Calu3 (cell line): Measurements from ENCODE around the gene TRABD2B. TPM values are rescaled to one million over a fixed set of nuclear protein-coding genes. Genes with fewer than 3 reads are reported as not detected.

Experiments used
- BruUV-seq: library from RNA; stranded (reverse); fragments of 400-500 nt; replicated peaks from 2 replicates; lab custom pipeline; 2021; lab: Mats Ljungman, UMichigan
- CTCF ChIA-PET: fragments of 300-600 bp; sonication (Branson Sonifier 250); formaldehyde crosslinking; loops from one replicate; lab custom pipeline; 2022; ENCODE audit warnings: antibody characterized with exemption; lab: Charles Lee
- DNase-seq: peaks from one replicate; pipeline ENCODE4 v3.0.0; 2022
- H3K27ac Mint-ChIP-seq: one replicate; pipeline ENCODE4 v1.8.0; 2022; ENCODE audit warnings: mixed read lengths; ENCODE audit not compliant: unreplicated experiment
- H3K27me3 Mint-ChIP-seq: one replicate; pipeline ENCODE4 v1.8.0; 2022; ENCODE audit warnings: mixed read lengths; ENCODE audit not compliant: unreplicated experiment
- H3K36me3 Mint-ChIP-seq: one replicate; pipeline ENCODE4 v1.8.0; 2022; ENCODE audit warnings: mild to moderate bottlenecking, moderate library complexity, mixed read lengths; ENCODE audit not compliant: insufficient read depth, unreplicated experiment
- H3K4me1 Mint-ChIP-seq: one replicate; pipeline ENCODE4 v1.8.0; 2022; ENCODE audit warnings: mild to moderate bottlenecking, low read depth, mixed read lengths; ENCODE audit not compliant: unreplicated experiment
- H3K4me3 Mint-ChIP-seq: one replicate; pipeline ENCODE4 v1.8.0; 2022; ENCODE audit warnings: mild to moderate bottlenecking, low read depth, moderate library complexity, mixed read lengths; ENCODE audit not compliant: unreplicated experiment
- H3K9me3 Mint-ChIP-seq: one replicate; pipeline ENCODE4 v1.8.0; 2022; ENCODE audit warnings: low read depth, mixed read lengths; ENCODE audit not compliant: unreplicated experiment
- CTCF ChIP-seq: fragments of 200-600 bp; IDR thresholded peaks from one replicate; pipeline ENCODE4 v1.8.0; 2022; ENCODE audit warnings: antibody characterized with exemption; ENCODE audit not compliant: unreplicated experiment
- intact Hi-C: fragments of 100-400 bp; cut with micrococcal nuclease; formaldehyde crosslinking; loops from one replicate; pipeline ENCODE4 v1.10.0; 2022; ENCODE audit not compliant: unreplicated experiment
- total RNA-seq: library from RNA; stranded (reverse); gene quantifications from 2 replicates; pipeline ENCODE4 v1.2.3, GENCODE V29; 2022

TRABD2B gene
- total RNA-seq, 1 experiment from 2014 or later: 0.42 TPM

GRCh38 chr1:47738560-47739182, 258.5 kb downstream of the TRABD2B start:
- no peak overlapping the region for H3K4me3 Mint-ChIP-seq
- CTCF ChIA-PET: interaction anchor here (0.6 to 1.0 kb wide), 5 partner anchors 203 to 330 kb away, joined by 3 to 4 read pairs (median 3); partner anchors contain the start of gene TRABD2B
- H3K27me3 Mint-ChIP-seq: peaks cover 33% of the 10 kb centered on the region
- intact Hi-C loops: loop anchor here (1.0 to 10.0 kb wide), 5 partner anchors 193 to 464 kb away; no protein-coding TSS in a partner anchor
- no peaks in the 10 kb centered on the region for H3K4me1 Mint-ChIP-seq
- BruUV-seq: no TSS peak
- H3K36me3 Mint-ChIP-seq: no peaks in the 10 kb centered on the region
- H3K9me3 Mint-ChIP-seq: no peaks in the 10 kb centered on the region
- H3K27ac Mint-ChIP-seq: no peak overlapping the region
- peak; percentile 66 for TF ChIP-seq CTCF
- DNase-seq: peak; percentile 72

GRCh38 chr1:47732489-47732888, 264.7 kb downstream of the TRABD2B start:
- Mint-ChIP-seq H3K9me3 (no peaks in the 10 kb centered on the region), H3K36me3 (no peaks in the 10 kb centered on the region), H3K4me1 (peaks cover 22% of the 10 kb centered on the region), H3K4me3 (no peak overlapping the region), H3K27me3 (peaks cover 13% of the 10 kb centered on the region), H3K27ac (no peak overlapping the region)
- TF ChIP-seq CTCF: no peak
- BruUV-seq: no TSS peak
- CTCF ChIA-PET: interaction anchor here (0.7 to 1.0 kb wide), 2 partner anchors 305 to 330 kb away, joined by 3 to 6 read pairs; no protein-coding TSS in a partner anchor
- intact Hi-C loops: loop anchor here (10.0 kb wide), 1 partner anchor 372 kb away; no protein-coding TSS in a partner anchor
- peak; percentile 20 for DNase-seq

GRCh38 chr1:47731730-47732129, 265.5 kb downstream of the TRABD2B start:
- no TSS peak for BruUV-seq
- peaks cover 20% of the 10 kb centered on the region for H3K27me3 Mint-ChIP-seq
- CTCF ChIA-PET: interaction anchor here (0.7 kb wide), 1 partner anchor 304 kb away, joined by 6 read pairs; no protein-coding TSS in a partner anchor
- no peak overlapping the region for H3K27ac Mint-ChIP-seq
- H3K4me1 Mint-ChIP-seq: peaks cover 22% of the 10 kb centered on the region
- intact Hi-C loops: loop anchor here (10.0 kb wide), 1 partner anchor 373 kb away; no protein-coding TSS in a partner anchor
- DNase-seq: no peak
- H3K4me3 Mint-ChIP-seq: no peak overlapping the region
- TF ChIP-seq CTCF: no peak
- no peaks in the 10 kb centered on the region for H3K9me3 Mint-ChIP-seq
- no peaks in the 10 kb centered on the region for H3K36me3 Mint-ChIP-seq

GRCh38 chr1:47729685-47730084, 267.5 kb downstream of the TRABD2B start:
- no peak for DNase-seq
- H3K4me1 Mint-ChIP-seq: peaks cover 32% of the 10 kb centered on the region
- no peaks in the 10 kb centered on the region for H3K36me3 Mint-ChIP-seq
- no peak overlapping the region for H3K4me3 Mint-ChIP-seq
- intact Hi-C loops: loop anchor here (10.0 kb wide), 1 partner anchor 375 kb away; no protein-coding TSS in a partner anchor
- no TSS peak for BruUV-seq
- peaks cover 18% of the 10 kb centered on the region for H3K27me3 Mint-ChIP-seq
- no peak for TF ChIP-seq CTCF
- CTCF ChIA-PET: no interaction called here
- H3K27ac Mint-ChIP-seq: no peak overlapping the region
- H3K9me3 Mint-ChIP-seq: no peaks in the 10 kb centered on the region
